ENCODE measurements around the gene RAB7A. TPM values are rescaled to one million over a fixed set of nuclear protein-coding genes. Genes with fewer than 3 reads are reported as not detected.

RAB7A gene
- total and polyA plus RNA-seq, 2 experiments from 2014 or later, result 89.8 to 156 TPM

DNA sequence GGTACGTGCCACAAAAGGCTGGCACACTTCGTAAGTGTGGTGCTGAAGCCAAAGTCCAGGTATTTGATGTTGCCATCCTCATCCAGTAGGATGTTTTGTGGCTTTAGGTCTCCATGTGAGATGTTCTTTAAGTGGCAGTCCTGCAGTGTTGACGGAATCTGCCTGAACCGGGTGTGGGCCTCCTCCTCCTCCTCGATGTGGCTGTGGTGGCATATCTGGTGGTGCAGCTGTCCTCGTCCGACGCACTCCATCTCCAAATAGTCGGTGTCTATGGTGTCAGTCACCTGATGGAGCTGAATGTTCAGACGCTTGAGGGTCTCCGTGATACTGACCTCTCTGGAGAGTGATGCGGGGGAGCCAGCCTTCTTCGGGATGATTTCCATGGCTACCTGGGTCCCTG, 123.0 kb downstream of the RAB7A start (continued):
- TF ChIP-seq, protein P1, sequence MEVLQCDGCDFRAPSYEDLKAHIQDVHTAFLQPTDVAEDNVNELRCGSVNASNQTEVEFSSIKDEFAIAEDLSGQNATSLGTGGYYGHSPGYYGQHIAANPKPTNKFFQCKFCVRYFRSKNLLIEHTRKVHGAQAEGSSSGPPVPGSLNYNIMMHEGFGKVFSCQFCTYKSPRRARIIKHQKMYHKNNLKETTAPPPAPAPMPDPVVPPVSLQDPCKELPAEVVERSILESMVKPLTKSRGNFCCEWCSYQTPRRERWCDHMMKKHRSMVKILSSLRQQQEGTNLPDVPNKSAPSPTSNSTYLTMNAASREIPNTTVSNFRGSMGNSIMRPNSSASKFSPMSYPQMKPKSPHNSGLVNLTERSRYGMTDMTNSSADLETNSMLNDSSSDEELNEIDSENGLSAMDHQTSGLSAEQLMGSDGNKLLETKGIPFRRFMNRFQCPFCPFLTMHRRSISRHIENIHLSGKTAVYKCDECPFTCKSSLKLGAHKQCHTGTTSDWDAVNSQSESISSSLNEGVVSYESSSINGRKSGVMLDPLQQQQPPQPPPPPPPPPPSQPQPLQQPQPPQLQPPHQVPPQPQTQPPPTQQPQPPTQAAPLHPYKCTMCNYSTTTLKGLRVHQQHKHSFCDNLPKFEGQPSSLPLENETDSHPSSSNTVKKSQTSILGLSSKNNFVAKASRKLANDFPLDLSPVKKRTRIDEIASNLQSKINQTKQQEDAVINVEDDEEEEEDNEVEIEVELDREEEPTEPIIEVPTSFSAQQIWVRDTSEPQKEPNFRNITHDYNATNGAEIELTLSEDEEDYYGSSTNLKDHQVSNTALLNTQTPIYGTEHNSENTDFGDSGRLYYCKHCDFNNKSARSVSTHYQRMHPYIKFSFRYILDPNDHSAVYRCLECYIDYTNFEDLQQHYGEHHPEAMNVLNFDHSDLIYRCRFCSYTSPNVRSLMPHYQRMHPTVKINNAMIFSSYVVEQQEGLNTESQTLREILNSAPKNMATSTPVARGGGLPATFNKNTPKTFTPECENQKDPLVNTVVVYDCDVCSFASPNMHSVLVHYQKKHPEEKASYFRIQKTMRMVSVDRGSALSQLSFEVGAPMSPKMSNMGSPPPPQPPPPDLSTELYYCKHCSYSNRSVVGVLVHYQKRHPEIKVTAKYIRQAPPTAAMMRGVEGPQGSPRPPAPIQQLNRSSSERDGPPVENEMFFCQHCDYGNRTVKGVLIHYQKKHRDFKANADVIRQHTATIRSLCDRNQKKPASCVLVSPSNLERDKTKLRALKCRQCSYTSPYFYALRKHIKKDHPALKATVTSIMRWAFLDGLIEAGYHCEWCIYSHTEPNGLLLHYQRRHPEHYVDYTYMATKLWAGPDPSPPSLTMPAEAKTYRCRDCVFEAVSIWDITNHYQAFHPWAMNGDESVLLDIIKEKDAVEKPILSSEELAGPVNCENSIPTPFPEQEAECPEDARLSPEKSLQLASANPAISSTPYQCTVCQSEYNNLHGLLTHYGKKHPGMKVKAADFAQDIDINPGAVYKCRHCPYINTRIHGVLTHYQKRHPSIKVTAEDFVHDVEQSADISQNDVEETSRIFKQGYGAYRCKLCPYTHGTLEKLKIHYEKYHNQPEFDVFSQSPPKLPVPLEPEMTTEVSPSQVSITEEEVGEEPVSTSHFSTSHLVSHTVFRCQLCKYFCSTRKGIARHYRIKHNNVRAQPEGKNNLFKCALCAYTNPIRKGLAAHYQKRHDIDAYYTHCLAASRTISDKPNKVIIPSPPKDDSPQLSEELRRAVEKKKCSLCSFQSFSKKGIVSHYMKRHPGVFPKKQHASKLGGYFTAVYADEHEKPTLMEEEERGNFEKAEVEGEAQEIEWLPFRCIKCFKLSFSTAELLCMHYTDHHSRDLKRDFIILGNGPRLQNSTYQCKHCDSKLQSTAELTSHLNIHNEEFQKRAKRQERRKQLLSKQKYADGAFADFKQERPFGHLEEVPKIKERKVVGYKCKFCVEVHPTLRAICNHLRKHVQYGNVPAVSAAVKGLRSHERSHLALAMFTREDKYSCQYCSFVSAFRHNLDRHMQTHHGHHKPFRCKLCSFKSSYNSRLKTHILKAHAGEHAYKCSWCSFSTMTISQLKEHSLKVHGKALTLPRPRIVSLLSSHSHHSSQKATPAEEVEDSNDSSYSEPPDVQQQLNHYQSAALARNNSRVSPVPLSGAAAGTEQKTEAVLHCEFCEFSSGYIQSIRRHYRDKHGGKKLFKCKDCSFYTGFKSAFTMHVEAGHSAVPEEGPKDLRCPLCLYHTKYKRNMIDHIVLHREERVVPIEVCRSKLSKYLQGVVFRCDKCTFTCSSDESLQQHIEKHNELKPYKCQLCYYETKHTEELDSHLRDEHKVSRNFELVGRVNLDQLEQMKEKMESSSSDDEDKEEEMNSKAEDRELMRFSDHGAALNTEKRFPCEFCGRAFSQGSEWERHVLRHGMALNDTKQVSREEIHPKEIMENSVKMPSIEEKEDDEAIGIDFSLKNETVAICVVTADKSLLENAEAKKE (CRISPR knock-in tag; IDR thresholded peaks at IDR 0.05), result no peak
- TF ChIP-seq JUNB (IDR thresholded peaks at IDR 0.05; ENCODE audit: unreplicated experiment) (no peak), STAT1 (IDR thresholded peaks at IDR 0.05; ENCODE audit: unreplicated experiment) (no peak)

DNA sequence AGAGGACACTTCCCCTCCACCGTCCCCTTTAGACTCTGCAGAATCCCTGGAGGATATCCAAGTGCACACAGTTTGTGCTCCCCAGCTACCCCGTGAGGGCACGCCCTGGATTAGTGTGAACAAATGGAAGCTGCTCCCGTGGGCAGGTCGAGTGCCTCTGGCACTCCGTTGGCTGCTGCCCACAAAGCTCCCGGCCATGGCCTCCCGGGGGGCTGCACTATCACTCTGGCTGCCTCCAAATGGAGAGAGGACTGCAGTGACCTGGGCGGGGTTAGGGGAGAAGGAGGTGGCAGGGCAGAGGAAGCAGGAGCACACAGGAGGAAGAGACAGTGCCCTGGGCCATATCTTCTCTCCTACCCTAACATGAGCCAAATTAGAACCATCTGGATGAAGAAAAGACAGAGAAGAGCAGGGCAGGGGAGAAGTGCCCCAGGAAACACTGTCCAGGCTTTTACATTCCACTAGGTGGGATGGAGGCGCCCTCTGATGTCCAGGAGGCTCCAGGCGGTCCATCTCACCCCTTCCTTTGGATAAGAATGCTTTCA, 124.0 kb downstream of the RAB7A start:
- H3K27ac Mint-ChIP-seq, result no peak overlapping the region
- no peaks in the 10 kb centered on the region for H3K79me2 ChIP-seq (replicated peaks; ENCODE audit: insufficient read depth)
- ATAC-seq, result no peak
- no peaks in the 10 kb centered on the region for H3K9me2 ChIP-seq (ENCODE audit: insufficient read depth)
- H3K4me1 ChIP-seq (ENCODE audit: insufficient read depth), result peaks cover 14% of the 10 kb centered on the region; the same call in 1 of the 2 replicates
- peak overlapping the region; percentile 47; the same call in 1 of the 2 replicates for H2AFZ ChIP-seq
- TF ChIP-seq ZNF331 (CRISPR knock-in tag; IDR thresholded peaks at IDR 0.05; ENCODE audit: low read depth), result no peak
- TF ChIP-seq ZNF114 (CRISPR knock-in tag; IDR thresholded peaks at IDR 0.05), result no peak
- no peak for TF ChIP-seq STAT1 (IDR thresholded peaks at IDR 0.05; ENCODE audit: unreplicated experiment)
- TF ChIP-seq, protein P2, sequence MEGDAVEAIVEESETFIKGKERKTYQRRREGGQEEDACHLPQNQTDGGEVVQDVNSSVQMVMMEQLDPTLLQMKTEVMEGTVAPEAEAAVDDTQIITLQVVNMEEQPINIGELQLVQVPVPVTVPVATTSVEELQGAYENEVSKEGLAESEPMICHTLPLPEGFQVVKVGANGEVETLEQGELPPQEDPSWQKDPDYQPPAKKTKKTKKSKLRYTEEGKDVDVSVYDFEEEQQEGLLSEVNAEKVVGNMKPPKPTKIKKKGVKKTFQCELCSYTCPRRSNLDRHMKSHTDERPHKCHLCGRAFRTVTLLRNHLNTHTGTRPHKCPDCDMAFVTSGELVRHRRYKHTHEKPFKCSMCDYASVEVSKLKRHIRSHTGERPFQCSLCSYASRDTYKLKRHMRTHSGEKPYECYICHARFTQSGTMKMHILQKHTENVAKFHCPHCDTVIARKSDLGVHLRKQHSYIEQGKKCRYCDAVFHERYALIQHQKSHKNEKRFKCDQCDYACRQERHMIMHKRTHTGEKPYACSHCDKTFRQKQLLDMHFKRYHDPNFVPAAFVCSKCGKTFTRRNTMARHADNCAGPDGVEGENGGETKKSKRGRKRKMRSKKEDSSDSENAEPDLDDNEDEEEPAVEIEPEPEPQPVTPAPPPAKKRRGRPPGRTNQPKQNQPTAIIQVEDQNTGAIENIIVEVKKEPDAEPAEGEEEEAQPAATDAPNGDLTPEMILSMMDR (conservative IDR thresholded peaks at IDR 0.05; ENCODE audit: low read depth in 2 of 2), result peak; percentile 15 to 59; a peak in 3 of 4 replicates
- H3K36me3 ChIP-seq (ENCODE audit: insufficient read depth), result no peaks in the 10 kb centered on the region
- H3K9me3 Mint-ChIP-seq, result peaks cover 30% of the 10 kb centered on the region
- H3K4me3 ChIP-seq, result no peak overlapping the region
- DNase-seq (ENCODE audit: low spot score), result peak; percentile 29
- peaks cover 7% of the 10 kb centered on the region for H3K27me3 Mint-ChIP-seq (ENCODE audit: insufficient read depth, low read depth, poor library complexity)
- H3K27me3 ChIP-seq (ENCODE audit: insufficient read depth), result no peaks in the 10 kb centered on the region
- peaks cover 13% of the 10 kb centered on the region for H3K36me3 Mint-ChIP-seq (ENCODE audit: low read depth)
- no peak overlapping the region for H3K4me2 ChIP-seq
- H4K20me1 ChIP-seq (replicated peaks; ENCODE audit: insufficient read depth), result no peaks in the 10 kb centered on the region
- 0 out of 2 replicates have a peak, but pooled peaks cover 3% of the 10 kb centered on the region for H3F3A ChIP-seq (replicated peaks; ENCODE audit: low read depth)
- no peak overlapping the region for H3K27ac ChIP-seq (ENCODE audit: low read depth)
- peaks cover 18% of the 10 kb centered on the region for H3K4me1 Mint-ChIP-seq
- H3K4me3 Mint-ChIP-seq, result no peak overlapping the region
